ENCODE data around the gene MAP2K3. TPM values are rescaled to one million over a fixed set of nuclear protein-coding genes. Genes with fewer than 3 reads are reported as not detected.

MAP2K3 gene
- total and polyA plus RNA-seq, 10 of the 15 experiments (the other 5 are each of a cell fraction or from before 2014, with no cell fraction given) = 0.71 to 39.4 (median 18.6) TPM

GRCh38 chr17:21269394-21269793, 15.1 kb upstream of the MAP2K3 start:
- H3K79me2 ChIP-seq (ENCODE audit: control insufficient read depth, insufficient read depth, low read length) = no peaks in the 10 kb centered on the region
- H3K9ac ChIP-seq (ENCODE audit: control insufficient read depth, insufficient read depth, low read length) = no peak overlapping the region
- DNase-seq (ENCODE audit: low read depth, low spot score) = no peak
- in situ Hi-C loops (cut with MboI) (no loop called here), intact Hi-C loops (cut with micrococcal nuclease; ENCODE audit: unreplicated experiment) (no loop called here)
- H3K27me3 ChIP-seq (replicated peaks in 1 of 2; ENCODE audit: control insufficient read depth in 2 of 2, insufficient read depth in 2 of 2, low read length in 1 of 2) = no peaks in the 10 kb centered on the region
- ChIA-PET SMC1A (ENCODE audit: uncharacterized antibody, unreplicated experiment) (no interaction called here), RAD21 (ENCODE audit: unreplicated experiment) (no interaction called here), POLR2A (interaction anchor here (0.9 kb wide), 1 partner anchor 19 kb away, joined by 3 read pairs; no protein-coding TSS in a partner anchor), CTCF (interaction anchor here (2.5 kb wide), 1 partner anchor 10 kb away, joined by 7 read pairs; no protein-coding TSS in a partner anchor)
- H2AFZ ChIP-seq (ENCODE audit: control insufficient read depth, low read depth, low read length) = no peak overlapping the region
- no TSS peak for BruUV-seq (replicated peaks)
- TF ChIP-seq ZNF24 (IDR thresholded peaks at IDR 0.05) (no peak), IKZF2 (IDR thresholded peaks at IDR 0.05) (no peak), SIX5 (IDR thresholded peaks at IDR 0.05; ENCODE audit: low read depth, low read length, severe bottlenecking) (no peak), RAD51 (IDR thresholded peaks at IDR 0.05) (no peak), NKRF (conservative IDR thresholded peaks at IDR 0.05) (no peak), NFYA (IDR thresholded peaks at IDR 0.05; ENCODE audit: borderline replicate concordance, low read depth, low read length) (no peak), NFXL1 (IDR thresholded peaks at IDR 0.05; ENCODE audit: borderline replicate concordance) (no peak), RB1 (IDR thresholded peaks at IDR 0.05; ENCODE audit: borderline replicate concordance) (no peak), SMC3 (IDR thresholded peaks at IDR 0.05; ENCODE audit: borderline replicate concordance, low read length) (no peak), POLR2A (IDR thresholded peaks at IDR 0.05; ENCODE audit: low read depth, low read length) (no peak)
- H3K4me2 ChIP-seq (ENCODE audit: control insufficient read depth, insufficient read depth) = no peak overlapping the region
- H3K4me1 ChIP-seq (ENCODE audit: control insufficient read depth, insufficient read depth, low read length) = peaks cover 7% of the 10 kb centered on the region
- no peak overlapping the region for H3K4me3 ChIP-seq
- H3K27ac ChIP-seq (ENCODE audit: control insufficient read depth, insufficient read depth) = no peak overlapping the region
- no peaks in the 10 kb centered on the region for H3K9me3 ChIP-seq (replicated peaks; ENCODE audit: control insufficient read depth, insufficient read depth, low read length)
- WGBS (ENCODE audit: insufficient coverage, insufficient replicate concordance, low lambda C conversion rate, missing lambda C conversion rate) = 63% methylated on average over 8 of the region's 8 CpGs
- ATAC-seq = no peak
- no peaks in the 10 kb centered on the region for H4K20me1 ChIP-seq (ENCODE audit: control insufficient read depth, insufficient read depth)
- no peak for FAIRE-seq
- no peaks in the 10 kb centered on the region for H3K36me3 ChIP-seq (ENCODE audit: control insufficient read depth in 2 of 2, insufficient read depth in 2 of 2, low read length in 1 of 2)
